COLO668 (cell line): Measurements from ENCODE around the gene DNMT1.

Experiments
- DNase-seq: peaks from one replicate; lab custom pipeline; 2025; ENCODE audit not compliant: unreplicated experiment; lab: John Stamatoyannopoulos, UW

Gene DNMT1

DNA sequence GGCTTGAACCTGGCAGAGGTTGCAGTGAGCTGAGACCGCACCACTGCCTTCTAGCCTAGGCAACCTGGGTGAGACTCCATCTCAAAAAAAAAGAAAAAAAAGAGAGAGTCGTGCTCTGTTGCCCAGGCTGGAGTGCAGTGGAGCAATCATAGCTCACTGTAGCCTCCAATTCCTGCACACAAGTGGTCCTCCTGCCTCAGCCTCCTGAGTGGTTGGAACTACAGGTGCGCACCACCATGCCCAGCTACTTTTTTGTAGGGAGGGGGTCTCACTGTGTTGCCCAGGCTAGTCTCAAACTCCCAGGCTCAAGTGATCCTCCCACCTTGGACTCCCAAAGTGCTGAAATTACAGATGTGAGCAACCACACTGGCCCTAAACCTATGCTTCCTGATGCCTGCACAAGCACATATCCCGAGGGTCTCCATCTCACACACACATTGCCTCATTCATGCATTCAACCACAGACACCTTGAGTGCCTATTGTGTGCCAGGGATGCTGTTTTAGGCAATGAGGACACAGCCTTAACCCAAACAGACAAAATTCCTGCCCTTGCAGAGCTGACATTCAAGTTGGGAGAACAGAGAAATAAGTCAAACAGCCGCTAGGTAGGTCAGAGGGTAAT lies 94.5 kb downstream of the DNMT1 start:
- DNase-seq = no peak

DNA sequence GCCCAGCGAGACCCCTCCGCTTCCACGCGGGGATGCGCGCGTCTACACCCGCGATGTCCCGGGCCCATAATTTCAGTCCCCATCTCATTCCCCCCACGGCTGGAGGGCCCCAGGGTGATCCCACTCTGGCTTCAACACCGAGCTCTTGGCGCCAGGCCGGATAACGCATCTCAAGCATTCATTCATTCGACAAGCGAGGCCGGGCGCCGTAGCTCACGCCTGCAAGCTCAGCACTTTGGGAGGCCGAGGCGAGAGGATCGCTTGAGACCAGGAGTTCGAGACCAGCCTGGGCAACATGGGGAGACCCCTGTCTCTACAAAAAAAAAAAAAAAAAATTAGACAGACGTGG lies 98.2 kb downstream of the DNMT1 start:
- peak; percentile 60 for DNase-seq

DNA sequence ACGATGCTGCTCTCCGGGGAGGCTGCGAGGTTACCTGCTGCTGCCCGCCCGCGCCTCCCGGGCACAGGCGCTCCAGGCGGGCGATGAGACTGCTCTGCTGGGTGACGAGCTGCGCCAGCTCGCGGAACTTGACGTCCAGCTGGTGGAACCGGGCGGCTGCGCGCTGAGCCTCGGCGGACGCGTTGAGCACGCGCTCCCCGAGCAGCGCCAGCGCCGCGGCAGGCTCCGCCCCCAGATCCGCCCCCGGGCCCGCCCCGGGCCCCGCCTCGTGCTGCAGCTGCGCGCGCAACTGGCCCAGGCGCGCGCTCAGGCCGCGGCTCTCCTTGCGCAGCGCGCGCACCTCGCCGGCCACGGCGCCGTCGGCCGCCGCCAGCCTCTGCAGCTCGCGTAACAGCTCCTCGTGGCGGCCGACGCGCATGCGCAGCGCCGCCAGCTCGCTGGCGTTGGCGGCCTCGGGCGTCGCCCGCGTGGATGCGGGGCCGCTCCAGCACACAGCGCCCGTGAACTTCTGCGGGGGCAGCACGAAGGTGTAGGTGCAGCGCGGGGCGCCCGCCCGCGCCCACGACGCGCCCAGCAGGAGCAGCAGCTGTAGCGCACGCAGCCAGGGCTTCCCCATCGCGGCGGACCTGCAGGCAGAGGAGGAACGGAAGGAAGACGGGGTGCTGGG lies 98.7 kb downstream of the DNMT1 start:
- DNase-seq = peak; percentile 96

DNA sequence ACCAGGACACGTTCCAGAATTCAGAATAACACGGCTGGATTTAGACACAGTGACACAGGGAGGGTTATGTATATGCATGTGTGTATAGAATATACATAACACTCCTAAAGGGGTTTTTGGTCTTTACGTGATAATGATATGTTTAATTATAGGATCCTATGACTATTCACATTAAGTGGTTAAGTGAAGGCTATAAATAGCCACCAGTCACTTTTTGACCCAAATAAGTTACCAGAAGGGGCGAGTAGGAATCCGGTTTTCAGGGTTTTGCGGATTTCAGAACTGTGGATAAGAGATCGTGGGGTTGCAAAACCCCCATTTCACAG lies 99.2 kb downstream of the DNMT1 start:
- no peak for DNase-seq

DNA sequence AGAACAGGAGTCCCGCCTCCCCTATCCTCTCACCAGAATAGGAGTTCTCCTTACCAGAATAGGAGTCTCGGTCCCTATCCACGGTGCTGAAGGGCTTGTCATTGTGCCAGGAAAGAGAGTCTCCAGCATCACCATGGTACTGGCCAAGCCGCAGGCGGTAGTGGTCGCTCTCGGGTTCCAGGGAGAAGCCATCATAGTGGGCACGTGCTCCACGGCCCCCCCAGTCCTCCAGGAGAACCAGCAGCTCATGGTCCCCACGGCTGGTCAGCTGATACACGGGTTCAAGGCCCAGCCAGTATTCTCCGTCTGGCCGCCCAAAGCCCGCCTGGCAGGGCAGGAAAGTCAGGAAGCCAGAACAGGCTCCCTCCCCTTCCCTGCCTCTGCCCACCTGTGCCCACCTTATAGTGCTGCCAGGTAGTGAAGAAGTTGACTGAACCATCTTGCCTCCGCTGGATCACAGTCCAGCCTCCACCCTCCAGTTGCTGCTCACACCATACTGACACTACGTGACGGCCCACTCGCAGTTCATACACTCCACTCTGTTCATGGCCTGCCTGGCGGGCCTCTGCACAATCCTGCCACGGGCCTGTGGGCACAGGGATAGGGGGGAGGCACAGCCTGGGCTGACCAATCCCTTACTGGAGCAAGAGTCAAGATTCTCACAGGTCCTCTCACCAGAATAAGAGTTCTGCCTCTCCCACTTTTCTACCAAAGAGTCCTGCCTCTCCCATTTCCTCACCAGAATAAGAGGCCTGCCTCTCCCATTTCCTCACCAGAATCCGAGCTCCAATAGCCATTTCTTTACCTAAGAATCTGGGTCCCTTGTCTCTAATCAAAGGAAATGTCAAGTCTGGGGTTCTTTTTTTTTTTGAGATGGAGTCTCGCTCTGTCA lies 101.2 kb downstream of the DNMT1 start:
- no peak for DNase-seq

DNA sequence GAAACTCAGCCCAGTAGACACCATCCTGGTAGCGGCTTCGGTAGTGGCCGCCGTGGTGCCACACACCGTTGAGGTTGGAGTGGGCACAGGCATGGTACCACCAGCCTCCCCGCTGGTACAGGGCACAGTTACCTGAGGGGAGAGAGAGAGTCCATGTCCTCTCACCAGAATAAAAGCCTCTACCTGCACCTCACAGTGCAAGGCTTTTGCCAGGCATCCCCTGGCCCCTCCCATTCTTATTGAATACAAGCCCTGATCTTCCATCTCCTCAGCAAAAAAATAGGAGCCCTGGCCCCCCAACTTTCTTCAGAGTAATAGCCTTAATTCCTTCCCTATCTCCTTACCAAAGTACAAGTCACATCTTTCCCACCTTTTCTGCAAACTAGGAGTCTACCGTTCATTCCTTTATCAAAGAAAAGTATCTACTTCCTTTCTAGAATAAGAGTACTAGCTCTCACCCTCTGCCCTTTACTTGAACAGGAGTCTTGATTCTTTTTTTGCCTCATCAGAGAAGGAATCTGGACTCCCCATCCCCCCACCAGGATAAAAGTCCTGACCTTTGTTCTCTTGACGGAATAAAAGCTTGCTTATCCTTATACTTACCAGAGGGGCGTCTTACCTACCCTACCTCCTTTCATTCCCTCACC lies 102.0 kb downstream of the DNMT1 start:
- DNase-seq = no peak

DNA sequence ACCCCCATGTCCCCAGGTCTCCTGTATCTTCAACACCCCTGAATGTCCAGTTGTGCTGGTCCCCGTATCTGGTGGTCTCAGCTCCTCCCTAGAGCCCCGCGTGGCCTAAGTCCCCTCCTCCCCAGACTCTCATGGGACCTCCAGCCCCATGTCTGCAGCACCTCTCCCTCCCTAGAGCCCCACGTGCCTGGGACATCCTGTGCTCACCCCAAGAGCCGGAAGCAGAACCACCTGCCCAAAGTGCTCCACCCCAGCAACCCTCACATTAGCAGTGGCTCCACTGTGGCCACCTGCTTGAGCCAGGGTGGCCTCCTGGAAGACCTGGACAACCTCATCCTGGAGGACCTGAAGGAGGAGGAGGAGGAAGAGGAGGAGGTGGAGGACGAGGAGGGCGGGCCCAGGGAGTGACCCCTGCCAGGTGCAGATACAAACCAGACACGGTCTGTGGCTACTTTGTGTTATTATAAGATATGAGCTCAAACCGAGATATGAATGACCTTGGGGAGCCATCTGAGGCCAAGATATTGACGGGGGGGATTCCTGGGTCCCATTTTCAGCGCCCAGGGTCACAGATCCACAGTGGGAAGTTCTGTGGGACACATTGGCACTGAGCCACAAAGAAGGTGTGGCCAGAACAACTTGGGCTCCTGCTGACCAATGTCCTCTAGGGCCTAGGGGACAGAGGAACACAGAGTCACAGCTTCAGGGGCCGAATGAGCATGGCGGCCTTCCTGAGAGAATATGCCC lies 102.7 kb downstream of the DNMT1 start:
- DNase-seq = no peak

DNA sequence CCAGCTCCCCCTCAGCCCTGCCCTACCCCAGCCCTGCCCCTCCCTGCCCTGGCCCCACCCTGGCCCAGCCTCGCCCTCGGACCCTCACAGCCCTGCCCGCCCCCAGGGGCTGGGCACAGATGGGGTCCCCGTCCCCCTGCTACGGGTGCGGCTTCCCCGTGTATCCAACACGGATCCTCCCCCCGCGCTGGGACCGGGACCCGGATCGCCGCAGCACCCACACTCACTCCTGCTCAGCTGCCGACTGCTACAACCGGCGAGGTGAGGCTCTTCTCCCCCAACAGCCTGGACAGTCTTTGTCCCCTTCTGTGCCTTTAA lies 103.4 kb downstream of the DNMT1 start:
- no peak for DNase-seq

DNA sequence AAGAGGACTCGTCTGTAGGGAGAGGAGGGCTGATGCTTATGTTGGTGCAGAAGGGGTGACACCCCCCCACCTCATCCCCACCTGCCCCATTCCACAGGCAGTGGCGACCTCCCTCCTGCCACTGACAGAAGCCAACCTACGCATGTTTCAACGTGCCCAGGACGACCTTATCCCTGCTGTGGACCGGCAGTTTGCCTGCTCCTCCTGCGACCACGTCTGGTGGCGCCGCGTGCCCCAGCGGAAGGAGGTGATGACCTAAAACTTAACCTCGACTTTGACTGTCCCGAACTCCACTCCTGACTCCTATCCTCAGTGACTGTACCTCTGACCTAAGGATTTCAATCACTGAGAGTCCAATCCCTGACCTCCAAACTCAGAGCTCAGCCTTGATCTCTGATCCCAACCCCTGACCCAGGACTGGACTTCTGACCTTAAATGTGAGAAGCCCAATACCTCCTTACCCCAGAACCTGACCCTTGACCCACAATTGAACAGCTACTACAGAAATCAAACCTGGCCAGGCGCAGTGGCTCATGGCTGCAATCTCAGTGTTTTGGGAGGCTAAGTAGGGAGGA lies 104.9 kb downstream of the DNMT1 start:
- DNase-seq = no peak

DNA sequence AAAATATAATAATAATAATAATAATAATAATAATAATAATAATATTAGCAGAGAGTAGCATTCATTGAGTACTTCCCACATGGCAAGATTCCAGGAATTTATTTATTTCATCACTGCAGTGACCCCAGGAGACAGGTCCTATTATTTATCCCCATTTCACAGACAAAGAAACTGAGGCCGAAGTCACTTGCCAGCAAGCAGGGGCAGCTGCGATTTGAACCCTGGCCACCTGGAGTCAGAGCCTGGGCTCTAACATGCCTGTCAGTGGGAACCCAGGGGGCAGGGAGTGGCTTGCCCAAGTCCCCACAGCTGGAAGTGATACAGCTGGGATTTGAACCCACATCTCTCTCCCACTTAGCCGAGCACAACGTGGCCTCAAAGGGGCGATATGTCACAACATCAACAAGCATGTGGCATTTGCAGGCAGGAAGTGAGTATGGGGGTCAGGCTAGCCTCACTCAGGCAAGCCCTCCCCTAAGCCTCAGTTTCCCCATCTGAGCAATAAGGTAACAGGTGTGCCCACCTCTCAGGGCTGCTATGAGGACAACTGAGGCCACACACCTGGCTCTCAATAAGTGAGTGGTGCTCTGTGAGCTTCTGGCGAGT lies 105.7 kb downstream of the DNMT1 start:
- no peak for DNase-seq

DNA sequence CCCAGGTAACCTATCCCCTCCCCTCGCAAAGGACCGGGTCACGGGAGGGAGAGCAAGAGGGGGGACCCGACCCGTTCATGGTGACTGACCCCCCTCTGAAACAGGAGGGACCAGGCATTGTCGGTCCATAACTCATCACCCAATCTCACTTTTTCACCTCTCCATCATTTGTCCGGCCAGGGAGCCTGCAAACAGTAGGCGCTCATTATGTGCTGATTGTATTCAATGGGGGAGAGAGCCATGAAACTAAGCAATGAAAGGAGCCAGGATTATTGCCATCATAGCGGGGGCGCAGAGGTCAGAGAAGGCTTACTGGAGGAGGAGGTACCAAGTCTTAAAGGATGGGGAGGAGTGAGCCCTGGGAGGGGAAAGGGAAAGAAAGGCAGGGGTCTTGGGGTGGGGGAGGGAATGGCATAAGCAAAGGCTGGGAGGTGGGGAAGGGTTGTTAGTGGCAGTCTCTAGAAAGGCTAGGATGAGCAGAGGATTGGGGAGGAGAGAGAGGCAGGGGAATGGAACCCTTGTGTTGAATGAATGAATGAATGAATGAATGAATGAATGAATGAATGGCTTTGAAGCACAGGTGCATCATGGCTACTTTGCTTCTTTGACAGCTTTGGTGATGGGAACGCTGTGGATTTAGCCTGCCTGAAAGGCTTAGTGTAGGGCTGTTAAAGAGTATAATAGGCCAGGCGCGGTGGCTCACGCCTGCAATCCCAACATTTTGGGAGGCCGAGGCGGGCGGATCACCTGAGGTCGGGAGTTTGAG lies 107.3 kb downstream of the DNMT1 start:
- DNase-seq = no peak

DNA sequence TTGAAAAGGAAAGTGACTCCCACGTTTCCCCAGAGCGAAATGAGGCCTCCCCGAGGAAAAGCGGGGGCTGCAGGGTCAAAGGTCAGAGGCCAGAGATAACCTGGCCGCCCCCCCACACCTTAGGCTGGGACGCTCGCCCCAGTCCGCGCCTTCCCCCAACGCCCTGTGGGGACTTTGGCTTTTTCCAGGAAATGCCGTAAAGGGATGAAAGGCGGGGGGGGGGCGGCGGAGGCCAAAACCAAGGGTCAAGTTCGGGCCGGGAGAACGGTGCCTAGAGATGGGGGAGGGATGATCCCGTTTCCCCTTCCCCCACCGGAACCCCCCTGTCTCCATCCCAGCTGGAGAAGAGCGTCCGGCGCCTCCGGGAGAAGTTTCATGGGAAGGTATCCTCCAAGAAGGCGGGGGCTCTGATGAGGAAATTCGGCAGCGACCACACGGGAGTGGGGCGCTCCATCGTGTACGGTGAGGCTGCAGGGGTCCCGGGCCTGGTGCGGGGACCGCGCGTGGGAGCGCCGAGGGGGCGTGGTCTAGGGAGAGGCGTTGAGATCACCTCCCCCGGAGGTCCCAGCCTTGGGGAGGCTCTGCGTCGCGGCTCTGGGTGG lies 108.1 kb downstream of the DNMT1 start:
- DNase-seq = no peak

DNA sequence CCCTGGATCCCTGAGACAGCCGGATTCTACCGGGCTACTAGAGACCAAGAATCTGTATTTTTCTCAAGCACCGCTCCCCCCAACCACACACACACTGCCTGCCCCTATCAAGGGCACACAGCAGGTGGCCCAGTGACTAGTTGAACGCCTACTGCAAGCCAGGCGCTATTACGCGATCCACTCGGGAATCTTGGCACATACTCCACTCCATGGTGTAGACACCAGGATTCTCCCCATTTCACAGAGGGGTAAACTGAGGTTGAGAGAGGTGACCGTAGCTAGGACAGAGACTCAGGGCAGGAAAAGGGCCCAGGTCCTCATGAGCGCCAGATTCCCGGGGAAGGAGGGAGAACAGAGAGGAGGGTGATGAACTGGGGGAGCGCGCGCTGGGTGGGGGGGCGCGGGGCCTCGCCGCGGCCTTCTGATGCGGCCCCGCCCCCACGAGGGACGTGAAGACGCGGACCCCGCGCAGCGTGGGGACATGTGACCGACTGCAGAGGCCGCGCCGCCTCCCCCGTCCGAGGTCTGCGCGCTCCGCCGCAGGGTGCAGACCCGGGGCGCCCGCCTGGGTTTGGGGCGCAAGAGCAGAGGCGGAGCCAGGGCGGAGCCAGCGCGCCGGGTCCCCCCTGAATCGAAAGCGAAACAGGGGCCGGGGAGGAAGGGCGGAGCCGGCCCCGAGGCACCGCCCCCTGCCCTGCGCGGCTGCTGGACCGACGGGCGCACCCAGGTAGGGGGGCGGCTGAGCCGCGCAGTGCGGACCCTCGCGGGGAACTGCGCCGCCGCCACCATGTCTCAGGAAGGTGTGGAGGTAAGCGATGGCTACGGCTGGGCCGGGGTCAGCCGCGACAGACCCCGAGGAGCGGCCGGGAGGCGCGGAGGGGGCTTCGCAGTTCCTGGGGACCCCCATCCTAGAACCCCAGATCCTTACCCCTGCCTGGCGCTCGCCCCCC lies 108.8 kb downstream of the DNMT1 start, which contains the start of gene SHFL:
TSS of gene SHFL (plus strand) at position 677 of the 950 bp plus-strand sequence. CDS start at position 788, 111 bp downstream.
- peak; percentile 66 for DNase-seq

DNA sequence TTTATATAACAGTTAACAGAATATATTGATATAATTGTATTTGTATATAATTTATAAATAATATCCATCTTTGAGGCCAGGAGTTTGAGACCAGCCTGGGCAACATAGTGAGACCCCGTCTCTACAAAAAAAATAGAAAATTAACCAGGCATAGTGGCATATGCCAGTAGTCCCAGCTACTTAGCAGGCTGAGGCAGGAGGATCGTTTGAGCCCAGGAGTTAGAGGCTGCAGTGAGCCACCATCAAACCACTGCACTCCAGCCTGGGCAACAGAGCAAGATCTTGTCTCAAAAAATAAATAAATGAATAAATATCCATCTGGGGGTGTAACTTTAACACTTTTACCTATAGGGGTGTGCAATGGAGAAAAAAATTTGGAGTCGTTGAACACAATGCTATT lies 110.0 kb downstream of the DNMT1 start:
- no peak for DNase-seq

DNA sequence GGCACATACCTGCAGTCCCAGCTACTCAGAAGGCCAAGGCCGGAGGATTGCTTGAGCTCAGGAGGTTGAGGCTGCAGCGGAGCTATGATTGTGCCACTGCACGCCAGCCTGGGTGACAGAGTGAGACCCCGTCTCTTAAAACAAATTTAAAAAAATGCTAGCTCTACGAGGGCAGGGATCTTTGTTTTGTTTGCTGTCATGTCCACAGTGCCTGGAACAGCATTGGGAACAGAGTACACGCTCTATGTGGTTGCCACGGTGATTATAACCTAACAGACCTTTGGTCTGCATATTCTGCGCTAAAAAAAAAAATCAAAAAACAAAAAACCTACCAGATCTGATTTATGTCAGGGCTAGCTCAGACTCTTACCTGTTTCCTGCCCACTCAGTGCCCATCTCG lies 110.8 kb downstream of the DNMT1 start:
- no peak for DNase-seq
